Measurements from ENCODE around the gene IQCB1.

DNA sequence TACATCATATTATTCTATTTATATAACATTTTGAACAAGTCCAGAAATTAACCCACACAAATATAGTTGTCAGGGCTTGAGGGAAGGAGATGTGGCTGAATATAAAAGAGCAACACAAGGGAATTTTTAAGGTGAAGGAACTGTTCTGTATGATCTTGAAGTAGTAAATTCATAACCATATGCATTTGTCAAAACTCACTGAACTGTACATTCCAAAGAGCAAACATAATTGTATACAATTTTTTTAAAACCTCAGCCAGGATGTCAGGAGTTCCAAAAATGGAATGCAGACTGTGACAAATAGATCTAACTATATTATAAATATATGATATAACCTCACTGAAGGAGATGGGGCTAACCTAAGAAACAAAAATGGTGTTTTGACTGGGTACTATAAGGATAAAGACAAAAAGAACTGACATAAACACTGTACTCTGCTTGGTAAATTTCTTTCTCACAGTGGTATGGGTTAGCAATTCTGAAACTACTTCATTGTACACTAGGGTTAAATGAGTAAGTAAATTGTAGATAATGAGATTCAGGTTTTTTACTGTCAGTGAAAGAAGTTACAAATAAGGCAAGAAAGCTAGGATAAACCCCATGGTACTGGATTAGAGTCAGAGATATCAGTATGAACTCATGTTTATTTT lies 99.7 kb downstream of the IQCB1 start:
- TF ChIP-seq CTCF (IDR thresholded peaks at IDR 0.05) (no peak), EP300 (IDR thresholded peaks at IDR 0.05; ENCODE audit: low read depth) (no peak)

Data from transverse colon (tissue), 3 donors.